NB4 (cell line): ENCODE measurements around the gene ZNF276.

Source experiments
- MYC ChIP-seq: IDR thresholded peaks from 2 replicates; pipeline ENCODE4 v1.6.1; 2011; ENCODE audit warnings: low read depth, low read length
- POLR2A ChIP-seq: IDR thresholded peaks from 2 replicates; pipeline ENCODE4 v1.6.1; 2011; ENCODE audit warnings: mild to moderate bottlenecking; ENCODE audit not compliant: insufficient read length; ENCODE audit errors: extremely low read depth
- TF ChIP-seq, protein P1 (sequence below): IDR thresholded peaks from one replicate; pipeline ENCODE4 v1.5.1; 2012; ENCODE audit warnings: low read depth, low read length
- TF ChIP-seq, protein P2 (sequence below): IDR thresholded peaks from 2 replicates; pipeline ENCODE4 v1.6.1; 2011; ENCODE audit warnings: low read depth, low read length

DNA sequence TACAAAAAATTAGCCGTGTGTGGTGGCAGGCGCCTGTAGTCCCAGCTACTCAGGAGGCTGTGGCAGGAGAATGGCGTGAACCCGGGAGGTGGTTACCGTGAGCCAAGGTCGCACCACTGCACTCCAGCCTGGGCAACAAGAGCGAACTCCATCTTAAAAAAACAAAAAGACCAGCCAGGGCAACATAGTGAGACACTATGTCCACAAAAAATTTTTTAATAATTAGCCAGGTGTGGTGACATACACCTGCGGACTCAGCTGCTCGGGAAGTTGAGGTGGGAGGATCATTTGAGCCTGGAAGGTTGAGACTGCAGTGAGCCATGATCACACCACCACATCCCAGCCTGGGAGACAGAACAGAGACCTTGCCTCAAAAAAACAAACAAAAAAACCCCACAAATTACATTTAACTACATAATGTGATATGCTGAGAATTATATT lies 66.0 kb downstream of the ZNF276 start:
- TF ChIP-seq POLR2A (no peak), MYC (no peak)
- TF ChIP-seq, protein P1, sequence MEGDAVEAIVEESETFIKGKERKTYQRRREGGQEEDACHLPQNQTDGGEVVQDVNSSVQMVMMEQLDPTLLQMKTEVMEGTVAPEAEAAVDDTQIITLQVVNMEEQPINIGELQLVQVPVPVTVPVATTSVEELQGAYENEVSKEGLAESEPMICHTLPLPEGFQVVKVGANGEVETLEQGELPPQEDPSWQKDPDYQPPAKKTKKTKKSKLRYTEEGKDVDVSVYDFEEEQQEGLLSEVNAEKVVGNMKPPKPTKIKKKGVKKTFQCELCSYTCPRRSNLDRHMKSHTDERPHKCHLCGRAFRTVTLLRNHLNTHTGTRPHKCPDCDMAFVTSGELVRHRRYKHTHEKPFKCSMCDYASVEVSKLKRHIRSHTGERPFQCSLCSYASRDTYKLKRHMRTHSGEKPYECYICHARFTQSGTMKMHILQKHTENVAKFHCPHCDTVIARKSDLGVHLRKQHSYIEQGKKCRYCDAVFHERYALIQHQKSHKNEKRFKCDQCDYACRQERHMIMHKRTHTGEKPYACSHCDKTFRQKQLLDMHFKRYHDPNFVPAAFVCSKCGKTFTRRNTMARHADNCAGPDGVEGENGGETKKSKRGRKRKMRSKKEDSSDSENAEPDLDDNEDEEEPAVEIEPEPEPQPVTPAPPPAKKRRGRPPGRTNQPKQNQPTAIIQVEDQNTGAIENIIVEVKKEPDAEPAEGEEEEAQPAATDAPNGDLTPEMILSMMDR = no peak
- TF ChIP-seq, protein P2, sequence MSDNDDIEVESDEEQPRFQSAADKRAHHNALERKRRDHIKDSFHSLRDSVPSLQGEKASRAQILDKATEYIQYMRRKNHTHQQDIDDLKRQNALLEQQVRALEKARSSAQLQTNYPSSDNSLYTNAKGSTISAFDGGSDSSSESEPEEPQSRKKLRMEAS = no peak
